Lower leg skin (tissue), 4 donors: ENCODE data around the gene CLCN6. TPM values are rescaled to one million over a fixed set of nuclear protein-coding genes. Genes with fewer than 3 reads are reported as not detected.

Experiments
- DNase-seq, 2 donors: peaks; one replicate each; pipeline ENCODE4 v3.0.0-alpha.2; 2019; ENCODE audit warnings: low spot score in 2 of 2
- H3K4me3 ChIP-seq: fragments of 200-600 bp; sonication (generic); 2 replicates; pipeline ENCODE4 v1.5.1; 2017; ENCODE audit warnings: mild to moderate bottlenecking, low read depth; ENCODE audit not compliant: poor library complexity, severe bottlenecking
- CTCF ChIP-seq, 3 donors: fragments of 450-650 bp; IDR thresholded peaks; one replicate each; pipeline ENCODE4 v1.5.1; 2016; ENCODE audit warnings: antibody characterized with exemption in 3 of 3, mild to moderate bottlenecking in 3 of 3, moderate library complexity in 2 of 3
- POLR2A ChIP-seq, 2 donors: fragments of 450-650 bp; IDR thresholded peaks; one replicate each; pipeline ENCODE4 v1.6.1; 2016 to 2017; ENCODE audit warnings: antibody characterized with exemption in 2 of 2, mild to moderate bottlenecking in 1 of 2, moderate library complexity in 1 of 2
- WGBS, 2 donors: methylation state at CpG; one replicate each; pipeline ENCODE4 v1.1.5; 2018; 5-methylcytosine and 5-hydroxymethylcytosine counted together
- intact Hi-C: fragments of 100-400 bp; cut with DNase I; formaldehyde crosslinking; loops from one replicate; pipeline ENCODE4 v1.15.0; 2023; ENCODE audit warnings: low total_unique reads
- total RNA-seq, 4 donors: library from RNA; depleted of rRNA; stranded (reverse); fragments of >200 nt; gene quantifications; one replicate each; pipeline ENCODE4 v1.1.0, GENCODE V29; 2016

CLCN6 gene
- total RNA-seq, 4 donors from 2014 or later = 7.0 to 12.4 (median 10.9) TPM

GRCh38 chr1:11858968-11859871 is 53.2 kb downstream of the CLCN6 start:
- TF ChIP-seq CTCF (IDR thresholded peaks at IDR 0.05) = no peak
- no peak for TF ChIP-seq POLR2A (IDR thresholded peaks at IDR 0.05)
- no peak overlapping the region for H3K4me3 ChIP-seq
- intact Hi-C loops = no loop called here
- WGBS, 2 donors = 3 to 7% methylated on average over 46 of the region's 53 CpGs
- no peak for DNase-seq

GRCh38 chr1:11860083-11860482 is 54.1 kb downstream of the CLCN6 start:
- no peak overlapping the region for H3K4me3 ChIP-seq
- WGBS, 2 donors = 64 to 83% methylated on average over 1 to 2 of the region's 2 CpGs
- intact Hi-C loops = no loop called here
- TF ChIP-seq CTCF (IDR thresholded peaks at IDR 0.05) (no peak), POLR2A (IDR thresholded peaks at IDR 0.05) (no peak)
- DNase-seq = no peak

GRCh38 chr1:11860587-11860986 is 54.6 kb downstream of the CLCN6 start:
- DNase-seq = no peak
- no peak overlapping the region for H3K4me3 ChIP-seq
- 37 to 43% methylated on average over 1 of the region's 1 CpG for WGBS, 2 donors
- TF ChIP-seq POLR2A (IDR thresholded peaks at IDR 0.05) (no peak), CTCF (IDR thresholded peaks at IDR 0.05) (no peak)
- intact Hi-C loops = no loop called here

GRCh38 chr1:11862890-11863289 is 56.9 kb downstream of the CLCN6 start:
- intact Hi-C loops = no loop called here
- no peak for DNase-seq
- no peak overlapping the region for H3K4me3 ChIP-seq
- no peak for TF ChIP-seq CTCF (IDR thresholded peaks at IDR 0.05)
- TF ChIP-seq POLR2A (IDR thresholded peaks at IDR 0.05) = no peak
- WGBS, 2 donors = 25 to 34% methylated on average over 6 of the region's 6 CpGs

GRCh38 chr1:11868331-11868980 is 62.5 kb downstream of the CLCN6 start:
- H3K4me3 ChIP-seq = no peak overlapping the region
- DNase-seq = no peak
- 78 to 80% methylated on average over 13 of the region's 13 CpGs for WGBS, 2 donors
- intact Hi-C loops = no loop called here
- TF ChIP-seq POLR2A (IDR thresholded peaks at IDR 0.05) (no peak), CTCF (IDR thresholded peaks at IDR 0.05) (no peak)
